Sciatic nerve (tissue), 2 donors: ENCODE data around the gene DIAPH3. TPM values are rescaled to one million over a fixed set of nuclear protein-coding genes. Genes with fewer than 3 reads are reported as not detected.
A peak's percentile ranks its signal among the peaks of the same experiment; 100 is the strongest.

Experiments used
- ATAC-seq: fragments of 200-7000 bp; cut with Tn5 transposase; one replicate; pipeline ENCODE4 v1.9.1; 2020; ENCODE audit warnings: mild to moderate bottlenecking, moderate library complexity
- DNase-seq: peaks from one replicate; pipeline ENCODE4 v3.0.0-alpha.2; 2020; ENCODE audit warnings: low spot score
- intact Hi-C: fragments of 100-400 bp; cut with DNase I; formaldehyde crosslinking; loops from one replicate; pipeline ENCODE4 v1.14.2; 2022
- total RNA-seq: library from RNA; stranded (reverse); fragmentation: NEBNext Ultra II Directional; extraction: Animal tissue kit (Norgen Biotek cat#: 25700); gene quantifications from one replicate; pipeline ENCODE4 v1.2.1, GENCODE V29; 2021
- donor health status: DM: no; HTN: no; CAD: no.
- donor health status: DM: no; HTN: no; CAD: no.

DIAPH3 gene
- total RNA-seq, 1 donor from 2014 or later = 0.31 TPM

GRCh38 chr13:60164234-60164889 lies 634 bp upstream of the DIAPH3 start:
- DNase-seq (no peak), ATAC-seq (peak; percentile 65)
- intact Hi-C loops = no loop called here

GRCh38 chr13:60162096-60162495 lies 1.6 kb downstream of the DIAPH3 start:
- ATAC-seq (no peak), DNase-seq (no peak)
- intact Hi-C loops = no loop called here

- intact Hi-C loops = no loop called here
- ATAC-seq = no peak
Measured at GRCh38 chr13:60158321-60158801, 5.4 kb downstream of the DIAPH3 start.

GRCh38 chr13:60155978-60156377 lies 7.8 kb downstream of the DIAPH3 start:
- no peak for DNase-seq
- ATAC-seq = no peak
- intact Hi-C loops = no loop called here

More at GRCh38 chr13:60158321-60158801, 5.4 kb downstream of the DIAPH3 start:
- DNase-seq = no peak

- no peak for DNase-seq
- intact Hi-C loops = no loop called here
- ATAC-seq = no peak
Measured at GRCh38 chr13:60152904-60153303, 10.8 kb downstream of the DIAPH3 start.

- intact Hi-C loops = no loop called here
- DNase-seq (no peak), ATAC-seq (no peak)
Measured at GRCh38 chr13:60152114-60152513, 11.6 kb downstream of the DIAPH3 start.

- intact Hi-C loops = no loop called here
- ATAC-seq (no peak), DNase-seq (no peak)
Measured at GRCh38 chr13:60150538-60150937, 13.2 kb downstream of the DIAPH3 start.

GRCh38 chr13:60148918-60149317 lies 14.8 kb downstream of the DIAPH3 start:
- DNase-seq (no peak), ATAC-seq (no peak)
- intact Hi-C loops = no loop called here

GRCh38 chr13:60147361-60147760 lies 16.4 kb downstream of the DIAPH3 start:
- DNase-seq (no peak), ATAC-seq (no peak)
- intact Hi-C loops = no loop called here

GRCh38 chr13:60146471-60146870 lies 17.3 kb downstream of the DIAPH3 start:
- DNase-seq = no peak
- intact Hi-C loops = no loop called here
- ATAC-seq = no peak

- ATAC-seq (no peak), DNase-seq (no peak)
- intact Hi-C loops = no loop called here
Measured at GRCh38 chr13:60143775-60144174, 20.0 kb downstream of the DIAPH3 start.

- DNase-seq (no peak), ATAC-seq (no peak)
- intact Hi-C loops = no loop called here
Measured at GRCh38 chr13:60139272-60139671, 24.5 kb downstream of the DIAPH3 start.

- intact Hi-C loops = no loop called here
- ATAC-seq (no peak), DNase-seq (no peak)
Measured at GRCh38 chr13:60138674-60139073, 25.1 kb downstream of the DIAPH3 start.

- no peak for ATAC-seq
- intact Hi-C loops = no loop called here
Measured at GRCh38 chr13:60137911-60138560, 25.7 kb downstream of the DIAPH3 start.

GRCh38 chr13:60135344-60135743 lies 28.4 kb downstream of the DIAPH3 start:
- intact Hi-C loops = no loop called here
- DNase-seq (no peak), ATAC-seq (no peak)

More at GRCh38 chr13:60137911-60138560, 25.7 kb downstream of the DIAPH3 start:
- DNase-seq = no peak

- DNase-seq = no peak
- ATAC-seq = no peak
- intact Hi-C loops = no loop called here
Measured at GRCh38 chr13:60134376-60134775, 29.4 kb downstream of the DIAPH3 start.

- intact Hi-C loops = loop anchor here (5.0 kb wide), 1 partner anchor 1601 kb away; no protein-coding TSS in a partner anchor
- ATAC-seq (no peak), DNase-seq (no peak)
Measured at GRCh38 chr13:60121337-60121687, 42.4 kb downstream of the DIAPH3 start.

GRCh38 chr13:60120617-60121336 lies 43.0 kb downstream of the DIAPH3 start:
- DNase-seq (no peak), ATAC-seq (no peak)
- intact Hi-C loops = loop anchor here (5.0 kb wide), 1 partner anchor 1602 kb away; no protein-coding TSS in a partner anchor

- ATAC-seq (no peak), DNase-seq (no peak)
- intact Hi-C loops = no loop called here
Measured at GRCh38 chr13:60118696-60119400, 44.9 kb downstream of the DIAPH3 start.
